GM12873 (cell line): ENCODE measurements around the gene CHRNA9.
A peak's percentile ranks its signal among the peaks of the same experiment; 100 is the strongest.

ENCODE experiments used
- TF ChIP-seq, protein P1 (sequence below): IDR thresholded peaks from 2 replicates; pipeline ENCODE4 v1.5.1; 2012; ENCODE audit warnings: low read depth, mild to moderate bottlenecking, moderate library complexity, low read length, control low read depth; ENCODE audit not compliant: insufficient read depth; ENCODE audit errors: missing control alignments

CHRNA9 gene

DNA sequence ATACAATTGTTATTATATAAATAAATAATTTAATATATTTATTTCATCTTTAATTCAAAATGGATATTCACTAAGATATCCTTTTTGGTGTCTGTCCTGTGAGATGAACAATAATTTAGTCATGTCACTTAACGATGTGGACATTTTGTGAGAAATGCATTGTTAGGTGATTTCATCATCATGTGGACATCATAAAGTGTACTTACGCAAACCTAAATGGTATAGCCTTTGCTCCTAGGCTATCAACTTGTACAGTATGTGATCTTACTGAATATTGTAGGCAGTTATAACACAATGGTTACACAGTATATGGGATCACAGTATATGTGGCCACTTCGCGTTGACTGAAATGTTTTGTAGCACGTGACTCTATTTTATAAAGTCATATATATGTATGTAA, 20.2 kb upstream of the CHRNA9 start:
- TF ChIP-seq, protein P1, sequence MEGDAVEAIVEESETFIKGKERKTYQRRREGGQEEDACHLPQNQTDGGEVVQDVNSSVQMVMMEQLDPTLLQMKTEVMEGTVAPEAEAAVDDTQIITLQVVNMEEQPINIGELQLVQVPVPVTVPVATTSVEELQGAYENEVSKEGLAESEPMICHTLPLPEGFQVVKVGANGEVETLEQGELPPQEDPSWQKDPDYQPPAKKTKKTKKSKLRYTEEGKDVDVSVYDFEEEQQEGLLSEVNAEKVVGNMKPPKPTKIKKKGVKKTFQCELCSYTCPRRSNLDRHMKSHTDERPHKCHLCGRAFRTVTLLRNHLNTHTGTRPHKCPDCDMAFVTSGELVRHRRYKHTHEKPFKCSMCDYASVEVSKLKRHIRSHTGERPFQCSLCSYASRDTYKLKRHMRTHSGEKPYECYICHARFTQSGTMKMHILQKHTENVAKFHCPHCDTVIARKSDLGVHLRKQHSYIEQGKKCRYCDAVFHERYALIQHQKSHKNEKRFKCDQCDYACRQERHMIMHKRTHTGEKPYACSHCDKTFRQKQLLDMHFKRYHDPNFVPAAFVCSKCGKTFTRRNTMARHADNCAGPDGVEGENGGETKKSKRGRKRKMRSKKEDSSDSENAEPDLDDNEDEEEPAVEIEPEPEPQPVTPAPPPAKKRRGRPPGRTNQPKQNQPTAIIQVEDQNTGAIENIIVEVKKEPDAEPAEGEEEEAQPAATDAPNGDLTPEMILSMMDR, result no peak

GRCh38 chr4:40316333-40316781, 18.8 kb upstream of the CHRNA9 start:
- TF ChIP-seq, protein P1, result no peak

- TF ChIP-seq, protein P1, result peak; percentile 86
Observed at GRCh38 chr4:40316782-40317635, 18.1 kb upstream of the CHRNA9 start.

GRCh38 chr4:40317916-40318658, 17.0 kb upstream of the CHRNA9 start:
- TF ChIP-seq, protein P1, result no peak

DNA sequence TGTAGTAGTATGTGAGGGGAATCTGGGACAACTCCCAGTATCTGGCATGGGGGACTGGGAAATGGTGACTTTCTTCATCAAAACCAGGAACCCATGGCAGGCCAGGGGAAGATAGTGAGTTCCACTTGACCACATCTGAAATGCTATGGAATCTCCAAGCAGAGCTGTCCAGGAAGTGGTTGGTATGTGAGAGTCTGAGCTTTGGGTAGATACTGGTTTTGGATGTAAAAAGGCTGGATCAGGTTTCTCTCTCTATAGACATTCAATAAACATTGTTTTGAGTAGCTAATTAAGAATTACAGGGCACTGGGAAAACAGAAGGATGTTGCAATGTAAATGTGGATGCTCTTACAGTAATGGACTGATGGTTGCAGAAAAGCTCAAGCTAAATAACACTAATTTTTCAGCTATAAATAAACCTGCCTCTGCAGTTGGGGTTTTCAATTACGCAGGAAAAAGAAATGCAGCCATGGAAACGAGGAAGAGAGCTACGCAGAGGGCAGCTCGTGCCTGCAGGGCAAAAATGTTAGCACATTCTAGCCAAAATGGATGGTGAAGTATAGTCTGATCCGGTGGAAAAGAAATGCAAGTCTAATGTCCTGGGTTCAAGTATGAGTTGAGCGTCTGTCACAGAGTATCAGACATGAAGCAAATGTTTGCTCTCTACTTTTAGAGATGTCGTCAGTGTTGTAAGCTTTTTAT, 13.4 kb upstream of the CHRNA9 start:
- TF ChIP-seq, protein P1, result no peak

DNA sequence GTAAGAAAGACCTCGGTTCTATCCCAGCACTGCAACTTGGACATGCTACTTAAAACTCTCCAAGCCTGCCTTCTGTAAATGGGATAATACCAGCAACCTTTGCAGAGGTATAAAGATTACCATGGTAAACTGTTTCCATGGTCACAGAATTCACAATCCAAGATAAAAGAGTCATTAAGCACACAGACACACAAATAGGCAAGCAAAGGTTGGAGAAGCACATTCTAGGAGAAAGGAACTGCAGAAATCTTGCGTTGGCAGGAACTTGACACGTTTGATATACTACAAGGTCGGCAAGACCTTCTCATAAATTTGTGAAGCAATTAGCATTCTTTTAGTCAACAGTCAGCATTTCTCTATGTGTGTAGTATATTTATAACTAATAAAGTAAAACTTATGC, 12.3 kb upstream of the CHRNA9 start:
- TF ChIP-seq, protein P1, result no peak

DNA sequence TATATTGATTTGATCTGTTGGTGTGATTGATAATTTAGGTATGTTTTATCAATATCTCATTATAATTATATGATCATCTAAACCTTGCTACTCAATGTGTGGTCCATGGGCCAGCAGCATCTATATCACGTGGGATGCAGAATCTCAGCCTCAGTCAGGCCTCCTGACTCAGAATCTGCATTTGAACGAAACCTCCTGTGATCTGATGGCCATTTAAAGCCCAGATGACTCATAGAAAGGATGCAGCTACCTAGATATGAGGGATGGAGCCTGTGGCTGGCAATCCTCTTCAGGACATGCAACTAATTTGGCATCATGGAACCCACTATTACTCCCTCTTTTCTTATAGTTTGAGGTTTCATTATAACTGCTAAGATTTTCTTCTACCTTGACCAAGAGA, 11.3 kb upstream of the CHRNA9 start:
- TF ChIP-seq, protein P1, result no peak
